Thoracic aorta (tissue), 2 donors: ENCODE data around the gene RBM24. TPM values are rescaled to one million over a fixed set of nuclear protein-coding genes. Genes with fewer than 3 reads are reported as not detected.
A peak's percentile ranks its signal among the peaks of the same experiment; 100 is the strongest.

Source experiments
- ATAC-seq: fragments of 150-250 bp; one replicate; pipeline ENCODE4 v1.8.0; 2017; ENCODE audit warnings: low read depth; ENCODE audit not compliant: insufficient number of reproducible peaks, low FRiP score
- DNase-seq: peaks from one replicate; pipeline ENCODE4 v3.0.0-alpha.2; 2020; ENCODE audit warnings: low spot score
- H3K27ac ChIP-seq, 2 donors: fragments of 200-600 bp; sonication (generic); 1 replicate in 1 of 2; 2 replicates in 1 of 2; pipeline ENCODE4 v1.5.1; 2016; ENCODE audit warnings: mild to moderate bottlenecking in 2 of 2, moderate library complexity in 2 of 2
- H3K27me3 ChIP-seq: fragments of 200-600 bp; sonication (generic); replicated peaks from 2 replicates; pipeline ENCODE4 v1.6.0; 2016; ENCODE audit warnings: mild to moderate bottlenecking; ENCODE audit not compliant: insufficient read depth
- H3K36me3 ChIP-seq: fragments of 200-600 bp; sonication (generic); one replicate; pipeline ENCODE4 v1.5.1; 2016
- H3K4me1 ChIP-seq, 2 donors: fragments of 200-600 bp; sonication (generic); 1 replicate in 1 of 2; 2 replicates in 1 of 2; pipeline versions ENCODE4 v1.5.1 to v1.6.0; 2016; ENCODE audit warnings: low read depth in 2 of 2, mild to moderate bottlenecking in 1 of 2; ENCODE audit not compliant: control insufficient read depth in 1 of 2
- H3K4me3 ChIP-seq: fragments of 200-600 bp; sonication (generic); 2 replicates; pipeline ENCODE4 v1.5.1; 2016; ENCODE audit warnings: mild to moderate bottlenecking
- H3K9me3 ChIP-seq: fragments of 200-600 bp; sonication (generic); 2 replicates; pipeline ENCODE4 v1.5.1; 2016
- total RNA-seq, 2 donors: library from RNA; depleted of rRNA; stranded (reverse); fragments of >200 nt; gene quantifications; one replicate each; pipeline versions ENCODE4 v1.1.0 to v1.2.3, GENCODE V29; 2016
- TF ChIP-seq, protein P1 (sequence below): fragments of 200-600 bp; sonication (generic); IDR thresholded peaks from one replicate; pipeline ENCODE4 v1.5.1; 2019; ENCODE audit warnings: antibody characterized with exemption

RBM24 gene
- total RNA-seq, 2 donors from 2014 or later = 1.3 to 7.9 TPM

DNA sequence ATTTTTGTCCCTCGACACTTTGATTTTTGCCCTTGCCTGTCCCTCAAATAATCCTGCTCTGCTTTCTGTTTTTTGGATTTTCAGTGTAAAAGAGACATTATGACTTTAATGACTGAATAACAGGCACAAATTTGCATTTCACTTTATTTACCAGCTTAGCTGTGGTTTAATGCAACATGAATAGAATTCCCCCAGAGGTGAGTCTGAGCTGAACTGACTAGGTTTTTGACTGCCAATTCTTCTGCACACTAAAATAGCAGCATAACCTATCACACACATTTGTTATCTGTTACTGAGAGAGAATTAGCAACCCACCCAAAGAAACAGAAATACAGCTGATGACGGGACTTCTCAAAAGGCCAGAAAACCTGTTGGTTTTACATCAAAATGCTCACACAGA is 3.9 kb upstream of the RBM24 start:
- H3K27ac ChIP-seq = no peak overlapping the region
- TF ChIP-seq, protein P1, sequence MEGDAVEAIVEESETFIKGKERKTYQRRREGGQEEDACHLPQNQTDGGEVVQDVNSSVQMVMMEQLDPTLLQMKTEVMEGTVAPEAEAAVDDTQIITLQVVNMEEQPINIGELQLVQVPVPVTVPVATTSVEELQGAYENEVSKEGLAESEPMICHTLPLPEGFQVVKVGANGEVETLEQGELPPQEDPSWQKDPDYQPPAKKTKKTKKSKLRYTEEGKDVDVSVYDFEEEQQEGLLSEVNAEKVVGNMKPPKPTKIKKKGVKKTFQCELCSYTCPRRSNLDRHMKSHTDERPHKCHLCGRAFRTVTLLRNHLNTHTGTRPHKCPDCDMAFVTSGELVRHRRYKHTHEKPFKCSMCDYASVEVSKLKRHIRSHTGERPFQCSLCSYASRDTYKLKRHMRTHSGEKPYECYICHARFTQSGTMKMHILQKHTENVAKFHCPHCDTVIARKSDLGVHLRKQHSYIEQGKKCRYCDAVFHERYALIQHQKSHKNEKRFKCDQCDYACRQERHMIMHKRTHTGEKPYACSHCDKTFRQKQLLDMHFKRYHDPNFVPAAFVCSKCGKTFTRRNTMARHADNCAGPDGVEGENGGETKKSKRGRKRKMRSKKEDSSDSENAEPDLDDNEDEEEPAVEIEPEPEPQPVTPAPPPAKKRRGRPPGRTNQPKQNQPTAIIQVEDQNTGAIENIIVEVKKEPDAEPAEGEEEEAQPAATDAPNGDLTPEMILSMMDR = no peak
- H3K4me1 ChIP-seq = peaks cover 0 to 9% of the 10 kb centered on the region in 2 donors
- H3K4me3 ChIP-seq = no peak overlapping the region
- H3K27me3 ChIP-seq = no peaks in the 10 kb centered on the region
- no peaks in the 10 kb centered on the region for H3K36me3 ChIP-seq
- DNase-seq = no peak
- ATAC-seq = no peak
- H3K9me3 ChIP-seq = no peaks in the 10 kb centered on the region

DNA sequence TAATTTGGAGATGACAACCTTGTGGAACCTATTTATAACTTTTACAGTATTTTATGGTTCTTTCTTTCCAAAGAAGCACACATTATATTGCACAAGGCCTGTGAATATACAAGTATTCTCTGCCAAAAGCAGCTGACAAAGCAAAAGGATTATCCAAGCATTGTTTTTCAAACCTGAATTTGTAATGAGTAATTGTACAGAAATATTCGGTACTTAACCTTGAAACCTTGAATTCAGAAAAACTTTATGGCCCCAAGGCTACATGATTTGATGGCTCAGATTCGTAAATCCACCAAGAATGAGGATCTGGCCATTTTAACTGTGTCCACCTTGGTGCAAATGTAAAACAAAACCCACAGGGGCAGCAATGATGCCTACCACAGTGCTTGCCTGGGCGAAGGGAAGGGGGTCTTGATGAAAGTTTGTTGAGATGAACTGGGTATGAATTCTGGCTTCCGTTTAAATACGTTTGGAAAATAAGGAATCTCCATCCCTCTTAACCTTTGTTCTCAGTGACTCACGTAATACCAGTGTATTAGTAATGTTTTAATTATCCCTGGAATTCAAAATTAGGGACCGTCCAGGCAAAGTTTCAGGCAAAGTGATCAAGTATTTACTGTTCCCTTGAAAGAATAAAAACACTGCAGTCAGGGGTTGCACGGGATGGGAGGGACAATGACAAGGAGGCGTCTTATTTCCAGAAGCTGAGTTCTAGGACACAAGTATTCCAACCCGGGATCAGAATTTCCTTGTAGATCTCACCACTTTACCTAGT is 2.7 kb upstream of the RBM24 start:
- ATAC-seq = no peak
- TF ChIP-seq, protein P1 = no peak
- Histone ChIP-seq H3K27ac (peak overlapping the region in 1 of 2 donors; percentile 13), H3K9me3 (no peaks in the 10 kb centered on the region), H3K36me3 (no peaks in the 10 kb centered on the region), H3K27me3 (no peaks in the 10 kb centered on the region), H3K4me3 (no peak overlapping the region), H3K4me1 (peaks cover 3 to 9% of the 10 kb centered on the region in 2 donors)
- DNase-seq = no peak

DNA sequence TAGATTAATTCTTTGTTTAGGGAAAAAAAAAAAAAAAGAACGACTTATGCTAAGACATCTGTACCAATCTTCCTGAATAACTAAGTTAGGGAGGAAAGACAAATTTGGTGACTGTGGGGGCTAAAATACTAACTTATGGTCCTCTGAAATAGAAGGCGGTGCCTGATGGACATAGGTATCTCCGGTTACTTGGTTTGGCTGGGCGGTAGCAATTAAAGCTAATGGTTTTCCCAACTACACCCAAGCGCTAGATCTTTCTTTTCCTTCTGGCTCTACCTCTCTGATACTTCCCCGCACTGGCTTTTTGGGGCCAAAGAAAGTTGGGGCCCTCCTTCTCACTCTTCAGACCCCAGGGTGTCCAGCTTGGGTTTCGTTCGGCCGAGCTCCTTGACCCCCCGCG is 1.0 kb upstream of the RBM24 start:
- Histone ChIP-seq H3K4me1 (peaks cover 3 to 9% of the 10 kb centered on the region in 2 donors), H3K9me3 (no peaks in the 10 kb centered on the region), H3K27ac (peak overlapping the region; percentile 42 to 49), H3K27me3 (no peaks in the 10 kb centered on the region), H3K4me3 (peak overlapping the region; percentile 91), H3K36me3 (no peaks in the 10 kb centered on the region)
- DNase-seq (no peak), ATAC-seq (no peak)
- TF ChIP-seq, protein P1 = no peak

DNA sequence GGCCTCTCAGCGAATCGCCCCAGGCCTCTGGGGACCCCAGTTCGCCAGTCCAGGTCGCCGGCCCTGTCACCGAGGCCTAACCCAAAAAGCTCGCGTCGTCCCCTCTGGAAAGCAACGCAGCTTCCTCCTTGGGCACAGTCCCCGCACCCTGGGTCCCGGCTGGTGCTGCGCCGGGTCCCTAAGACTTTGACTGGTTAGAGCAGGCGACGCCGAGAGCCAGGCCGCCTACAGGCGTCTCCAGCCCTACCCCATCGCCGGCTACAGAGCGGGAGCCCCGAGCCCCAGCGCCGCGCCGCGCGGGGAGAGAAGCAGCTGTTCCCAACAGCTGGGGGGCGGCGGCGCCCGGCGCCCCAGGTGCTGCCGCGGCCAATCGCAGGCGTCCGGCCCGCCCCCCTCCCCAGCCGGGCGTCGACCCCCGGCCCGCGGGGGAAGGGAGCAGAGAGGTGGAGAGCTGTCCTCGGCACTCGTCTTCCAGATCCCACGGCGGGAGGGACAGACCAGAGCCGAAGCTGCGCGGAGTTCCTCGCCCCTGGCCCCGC is 540 bp upstream of the RBM24 start:
- Histone ChIP-seq H3K9me3 (no peaks in the 10 kb centered on the region), H3K4me1 (peaks cover 3 to 9% of the 10 kb centered on the region in 2 donors), H3K36me3 (no peaks in the 10 kb centered on the region), H3K27me3 (no peaks in the 10 kb centered on the region), H3K27ac (peak overlapping the region; percentile 42 to 49), H3K4me3 (peak overlapping the region; percentile 91)
- no peak for ATAC-seq
- no peak for DNase-seq
- TF ChIP-seq, protein P1 = no peak
